HG02610 (cell line): ENCODE measurements around the gene MYH14.

Source experiments
- ATAC-seq: cut with Tn5 transposase; IDR thresholded peaks from one replicate; pipeline ENCODE4 v1.9.1; 2021; ENCODE audit warnings: mild to moderate bottlenecking, moderate library complexity; ENCODE audit not compliant: unreplicated experiment

The MYH14 gene

GRCh38 chr19:50192463-50193211 lies 10.8 kb upstream of the MYH14 start:
- ATAC-seq: no peak

GRCh38 chr19:50195224-50195623 lies 8.2 kb upstream of the MYH14 start:
- ATAC-seq: no peak

GRCh38 chr19:50196322-50196932 lies 7.0 kb upstream of the MYH14 start:
- ATAC-seq: no peak

- ATAC-seq: no peak
Observed at GRCh38 chr19:50197348-50197747, 6.1 kb upstream of the MYH14 start.

- ATAC-seq: no peak
Observed at GRCh38 chr19:50198431-50199258, 4.8 kb upstream of the MYH14 start.

- no peak for ATAC-seq
Observed at GRCh38 chr19:50199259-50199555, 4.2 kb upstream of the MYH14 start.

- ATAC-seq: no peak
Observed at GRCh38 chr19:50202386-50202785, 1.0 kb upstream of the MYH14 start.

GRCh38 chr19:50202962-50203280 lies 501 bp upstream of the MYH14 start:
- ATAC-seq: no peak

GRCh38 chr19:50204081-50204428 lies 633 bp downstream of the MYH14 start:
- ATAC-seq: no peak

- no peak for ATAC-seq
Observed at GRCh38 chr19:50204811-50205675, 1.6 kb downstream of the MYH14 start.

GRCh38 chr19:50205681-50206138 lies 2.3 kb downstream of the MYH14 start:
- no peak for ATAC-seq

GRCh38 chr19:50206191-50206590 lies 2.8 kb downstream of the MYH14 start:
- no peak for ATAC-seq

- no peak for ATAC-seq
Observed at GRCh38 chr19:50207730-50208129, 4.3 kb downstream of the MYH14 start.

GRCh38 chr19:50209131-50209530 lies 5.7 kb downstream of the MYH14 start:
- ATAC-seq: no peak

GRCh38 chr19:50210425-50210824 lies 7.0 kb downstream of the MYH14 start:
- no peak for ATAC-seq

GRCh38 chr19:50213925-50214324 lies 10.5 kb downstream of the MYH14 start:
- ATAC-seq: no peak

GRCh38 chr19:50214699-50215543 lies 11.5 kb downstream of the MYH14 start:
- no peak for ATAC-seq

GRCh38 chr19:50215820-50216219 lies 12.4 kb downstream of the MYH14 start:
- ATAC-seq: no peak

- ATAC-seq: no peak
Observed at GRCh38 chr19:50221087-50221486, 17.7 kb downstream of the MYH14 start.

GRCh38 chr19:50222691-50223438 lies 19.4 kb downstream of the MYH14 start:
- ATAC-seq: no peak
